Neural cell (in vitro differentiated cells): Measurements from ENCODE around the gene A2ML1. TPM values are rescaled to one million over a fixed set of nuclear protein-coding genes. Genes with fewer than 3 reads are reported as not detected.

Source experiments
- H2AFZ ChIP-seq: fragments of 200-600, 300-800 bp; sonication (generic), shearing (Covaris generic); 2 replicates; pipeline ENCODE4 v1.6.0; 2014; ENCODE audit warnings: low read depth, mild to moderate bottlenecking, antibody characterized with exemption, low read length, moderate library complexity
- H3F3A ChIP-seq: fragments of 200-600 bp; shearing (Covaris generic); 2 replicates; pipeline ENCODE4 v1.6.1; 2016; ENCODE audit warnings: mild to moderate bottlenecking, moderate library complexity, mixed read lengths, antibody characterized with exemption, low read length; ENCODE audit not compliant: insufficient read depth, poor library complexity, severe bottlenecking
- H3K27ac ChIP-seq: fragments of 200-600, 300-800 bp; sonication (generic), shearing (Covaris generic); 2 replicates; pipeline ENCODE4 v1.5.1; 2014; ENCODE audit warnings: mild to moderate bottlenecking, low read length, moderate library complexity
- H3K27me3 ChIP-seq: fragments of 300-800, 200-600 bp; sonication (generic), shearing (Covaris generic); 2 replicates; pipeline ENCODE4 v1.6.0; 2014; ENCODE audit warnings: mild to moderate bottlenecking, low read depth, low read length, moderate library complexity; ENCODE audit not compliant: insufficient read depth
- H3K36me3 ChIP-seq: fragments of 300-800, 200-600 bp; sonication (generic), shearing (Covaris generic); 2 replicates; pipeline ENCODE4 v1.5.1; 2014; ENCODE audit warnings: mild to moderate bottlenecking, antibody characterized with exemption, low read length, moderate library complexity; ENCODE audit not compliant: insufficient read depth
- H3K4me2 ChIP-seq: fragments of 300-800, 200-600 bp; sonication (generic), shearing (Covaris generic); 2 replicates; pipeline ENCODE4 v1.6.0; 2014; ENCODE audit warnings: mild to moderate bottlenecking, low read length
- H3K4me3 ChIP-seq: fragments of 300-800, 200-600 bp; sonication (generic), shearing (Covaris generic); 2 replicates; pipeline ENCODE4 v1.5.1; 2014; ENCODE audit warnings: mild to moderate bottlenecking, low read length, moderate library complexity
- H3K79me2 ChIP-seq: fragments of 200-600 bp; shearing (Covaris generic); replicated peaks from 2 replicates; pipeline ENCODE4 v1.6.0; 2014; ENCODE audit warnings: mild to moderate bottlenecking, low read length, moderate library complexity; ENCODE audit not compliant: insufficient read depth
- H3K9ac ChIP-seq: fragments of 300-800, 200-600 bp; sonication (generic), shearing (Covaris generic); 2 replicates; pipeline ENCODE4 v1.6.1; 2016; ENCODE audit warnings: mild to moderate bottlenecking, low read length, mixed read lengths
- H3K9me2 ChIP-seq: fragments of 200-600 bp; shearing (Covaris generic); 2 replicates; pipeline ENCODE4 v1.6.1; 2016; ENCODE audit warnings: mild to moderate bottlenecking, low read length, mixed read lengths; ENCODE audit not compliant: insufficient read depth
- H3K9me3 ChIP-seq: fragments of 200-600, 300-800 bp; sonication (generic), shearing (Covaris generic); 2 replicates; pipeline ENCODE4 v1.6.1; 2016; ENCODE audit warnings: mild to moderate bottlenecking, mixed run types, low read length, moderate library complexity, mixed read lengths
- H4K20me1 ChIP-seq: fragments of 200-600 bp; shearing (Covaris generic); 2 replicates; pipeline ENCODE4 v1.6.1; 2016; ENCODE audit warnings: mild to moderate bottlenecking, mixed run types; ENCODE audit not compliant: insufficient read depth
- EP300 ChIP-seq: fragments of 450-650 bp; conservative IDR thresholded peaks from 2 replicates; pipeline ENCODE4 v1.6.1; 2014; ENCODE audit warnings: antibody characterized with exemption, mild to moderate bottlenecking, moderate library complexity; ENCODE audit not compliant: poor library complexity, severe bottlenecking
- EZH2 ChIP-seq: fragments of 200-600, 300-800 bp; shearing (Covaris generic), sonication (generic); IDR thresholded peaks from 2 replicates; pipeline ENCODE4 v1.6.1; 2014; ENCODE audit warnings: antibody characterized with exemption, low read length, borderline replicate concordance, mild to moderate bottlenecking; ENCODE audit not compliant: insufficient read depth, poor library complexity, severe bottlenecking
- MXI1 ChIP-seq: fragments of 450-650 bp; conservative IDR thresholded peaks from 2 replicates; pipeline ENCODE4 v1.6.1; 2014; ENCODE audit warnings: antibody characterized with exemption, mild to moderate bottlenecking; ENCODE audit not compliant: poor library complexity, severe bottlenecking
- POLR2AphosphoS5 ChIP-seq: IDR thresholded peaks from 2 replicates; pipeline ENCODE4 v1.6.1; 2012
- RAD21 ChIP-seq: fragments of 450-650 bp; conservative IDR thresholded peaks from 2 replicates; pipeline ENCODE4 v1.6.1; 2014; ENCODE audit warnings: antibody characterized with exemption, mild to moderate bottlenecking, moderate library complexity
- REST ChIP-seq: IDR thresholded peaks from 2 replicates; pipeline ENCODE4 v1.6.1; 2012; ENCODE audit warnings: borderline replicate concordance
- SMC3 ChIP-seq: fragments of 450-650 bp; conservative IDR thresholded peaks from 2 replicates; pipeline ENCODE4 v1.6.1; 2014; ENCODE audit warnings: antibody characterized with exemption, mild to moderate bottlenecking, moderate library complexity; ENCODE audit not compliant: poor library complexity
- TAF1 ChIP-seq: IDR thresholded peaks from 2 replicates; pipeline ENCODE4 v1.6.1; 2012; ENCODE audit warnings: low read depth
- polyA plus RNA-seq: library from polyadenylated mRNA; depleted of rRNA; stranded (reverse); fragments of >200 nt; gene quantifications from 2 replicates; pipeline ENCODE4 v1.2.3, GENCODE V29; 2014
- TF ChIP-seq, protein P1 (sequence below): fragments of 450-650 bp; IDR thresholded peaks from 2 replicates; pipeline ENCODE4 v1.5.1; 2014; ENCODE audit warnings: antibody characterized with exemption, mild to moderate bottlenecking, moderate library complexity; ENCODE audit not compliant: poor library complexity, severe bottlenecking

Gene A2ML1
- polyA plus RNA-seq, 1 donor from 2014 or later: not detected

GRCh38 chr12:8906266-8907180 is 84.1 kb downstream of the A2ML1 start:
- TF ChIP-seq, protein P1, sequence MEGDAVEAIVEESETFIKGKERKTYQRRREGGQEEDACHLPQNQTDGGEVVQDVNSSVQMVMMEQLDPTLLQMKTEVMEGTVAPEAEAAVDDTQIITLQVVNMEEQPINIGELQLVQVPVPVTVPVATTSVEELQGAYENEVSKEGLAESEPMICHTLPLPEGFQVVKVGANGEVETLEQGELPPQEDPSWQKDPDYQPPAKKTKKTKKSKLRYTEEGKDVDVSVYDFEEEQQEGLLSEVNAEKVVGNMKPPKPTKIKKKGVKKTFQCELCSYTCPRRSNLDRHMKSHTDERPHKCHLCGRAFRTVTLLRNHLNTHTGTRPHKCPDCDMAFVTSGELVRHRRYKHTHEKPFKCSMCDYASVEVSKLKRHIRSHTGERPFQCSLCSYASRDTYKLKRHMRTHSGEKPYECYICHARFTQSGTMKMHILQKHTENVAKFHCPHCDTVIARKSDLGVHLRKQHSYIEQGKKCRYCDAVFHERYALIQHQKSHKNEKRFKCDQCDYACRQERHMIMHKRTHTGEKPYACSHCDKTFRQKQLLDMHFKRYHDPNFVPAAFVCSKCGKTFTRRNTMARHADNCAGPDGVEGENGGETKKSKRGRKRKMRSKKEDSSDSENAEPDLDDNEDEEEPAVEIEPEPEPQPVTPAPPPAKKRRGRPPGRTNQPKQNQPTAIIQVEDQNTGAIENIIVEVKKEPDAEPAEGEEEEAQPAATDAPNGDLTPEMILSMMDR: no peak
- TF ChIP-seq EZH2: no peak
- no peak for TF ChIP-seq REST
- no peak for TF ChIP-seq SMC3
- TF ChIP-seq TAF1: no peak
- TF ChIP-seq POLR2AphosphoS5: no peak
- no peak for TF ChIP-seq RAD21
- no peak for TF ChIP-seq MXI1
- TF ChIP-seq EP300: no peak
- Histone ChIP-seq H2AFZ (no peak overlapping the region), H3K4me2 (no peak overlapping the region), H3K79me2 (peaks cover 4% of the 10 kb centered on the region), H3K27ac (no peak overlapping the region), H3K9ac (no peak overlapping the region), H3K9me2 (no peaks in the 10 kb centered on the region), H4K20me1 (no peaks in the 10 kb centered on the region), H3K9me3 (no peaks in the 10 kb centered on the region), H3F3A (no peaks in the 10 kb centered on the region), H3K27me3 (no peaks in the 10 kb centered on the region), H3K36me3 (no peaks in the 10 kb centered on the region), H3K4me3 (no peak overlapping the region)

GRCh38 chr12:8907513-8907912 is 85.1 kb downstream of the A2ML1 start:
- TF ChIP-seq SMC3 (no peak), POLR2AphosphoS5 (no peak), RAD21 (no peak), MXI1 (no peak), EZH2 (no peak), TAF1 (no peak), REST (no peak), EP300 (no peak)
- TF ChIP-seq, protein P1: no peak
- Histone ChIP-seq H3K9ac (no peak overlapping the region), H3K79me2 (peaks cover 4% of the 10 kb centered on the region), H3K4me2 (no peak overlapping the region), H3K27me3 (no peaks in the 10 kb centered on the region), H3K36me3 (no peaks in the 10 kb centered on the region), H3K9me2 (no peaks in the 10 kb centered on the region), H2AFZ (no peak overlapping the region), H4K20me1 (no peaks in the 10 kb centered on the region), H3F3A (no peaks in the 10 kb centered on the region), H3K27ac (no peak overlapping the region), H3K9me3 (no peaks in the 10 kb centered on the region), H3K4me3 (no peak overlapping the region)
